Skeletal muscle tissue (tissue), 4 donors: ENCODE measurements around the gene EMD. TPM values are rescaled to one million over a fixed set of nuclear protein-coding genes. Genes with fewer than 3 reads are reported as not detected.
"Not testable (repeated sequence)": the region's sequence is repeated elsewhere in the genome, so short reads cannot be mapped to it uniquely, and the experiment has no call there.

Experiments used
- H3K27ac ChIP-seq: one replicate; pipeline ENCODE4 v1.7.0; 2013; ENCODE audit warnings: mild to moderate bottlenecking, low read depth, low read length, inconsistent platforms
- H3K27me3 ChIP-seq, 3 donors: one replicate each; pipeline ENCODE4 v1.7.0; 2013; ENCODE audit warnings: low read length in 3 of 3; ENCODE audit not compliant: control insufficient read depth in 3 of 3, insufficient read depth in 3 of 3
- H3K36me3 ChIP-seq, 3 donors: one replicate each; pipeline ENCODE4 v1.7.0; 2013; ENCODE audit warnings: low read length in 3 of 3; ENCODE audit not compliant: control insufficient read depth in 3 of 3, insufficient read depth in 3 of 3
- H3K4me1 ChIP-seq, 3 donors: one replicate each; pipeline ENCODE4 v1.7.0; 2013; ENCODE audit warnings: low read length in 3 of 3, mild to moderate bottlenecking in 3 of 3; ENCODE audit not compliant: control insufficient read depth in 3 of 3, insufficient read depth in 3 of 3
- H3K4me3 ChIP-seq, 3 donors: one replicate each; pipeline ENCODE4 v1.7.0; 2013; ENCODE audit warnings: low read length in 3 of 3
- H3K9ac ChIP-seq, 3 donors: one replicate each; pipeline ENCODE4 v1.7.0; 2013; ENCODE audit warnings: low read length in 3 of 3, mild to moderate bottlenecking in 3 of 3, moderate library complexity in 2 of 3, low read depth in 1 of 3
- H3K9me3 ChIP-seq, 3 donors: one replicate each; pipeline ENCODE4 v1.7.0; 2013; ENCODE audit warnings: low read length in 3 of 3; ENCODE audit not compliant: control insufficient read depth in 3 of 3
- total RNA-seq: library from RNA; depleted of rRNA; stranded (reverse); fragments of >200 nt; gene quantifications from one replicate; pipeline ENCODE4 v1.2.3, GENCODE V29; 2014
- donor health status: Osteomylitis.

Gene EMD
- total RNA-seq, 1 donor from 2014 or later: 10.4 TPM

GRCh38 chrX:154388649-154389048, 9.6 kb downstream of the EMD start:
- not testable (repeated sequence) for H3K4me1 ChIP-seq

GRCh38 chrX:154389812-154390747, 11.0 kb downstream of the EMD start:
- not testable (repeated sequence) for H3K4me1 ChIP-seq, H3K4me3 ChIP-seq, H3K36me3 ChIP-seq, H3K27ac ChIP-seq, H3K9me3 ChIP-seq, H3K27me3 ChIP-seq, H3K9ac ChIP-seq

More at GRCh38 chrX:154388649-154389048, 9.6 kb downstream of the EMD start:
- not testable (repeated sequence) for H3K36me3 ChIP-seq, H3K9me3 ChIP-seq, H3K9ac ChIP-seq, H3K27ac ChIP-seq, H3K4me3 ChIP-seq, H3K27me3 ChIP-seq

- peaks cover 14 to 21% (median 16%) of the 10 kb centered on the region in 3 donors for H3K36me3 ChIP-seq
- H3K27me3 ChIP-seq, H3K27ac ChIP-seq, H3K9me3 ChIP-seq, H3K4me3 ChIP-seq, H3K9ac ChIP-seq: not testable (repeated sequence)
- H3K4me1 ChIP-seq: peaks cover 17 to 28% (median 18%) of the 10 kb centered on the region in 3 donors
Observed at GRCh38 chrX:154396363-154396762, 17.3 kb downstream of the EMD start.

GRCh38 chrX:154396973-154397887, 18.1 kb downstream of the EMD start:
- Histone ChIP-seq H3K9ac (peak overlapping the region; percentile 80 to 99 (median 95)), H3K27me3 (no peaks in the 10 kb centered on the region), H3K4me1 (peaks cover 18 to 29% (median 23%) of the 10 kb centered on the region in 3 donors), H3K27ac (peak overlapping the region; percentile 97), H3K36me3 (peaks cover 14 to 22% (median 18%) of the 10 kb centered on the region in 3 donors), H3K4me3 (peak overlapping the region; percentile 74 to 76 (median 76)), H3K9me3 (no peaks in the 10 kb centered on the region)

GRCh38 chrX:154397888-154398667, 19.0 kb downstream of the EMD start, which contains the start of gene RPL10:
RPL10 (plus strand) TSS chrX:154398377; CDS start chrX:154398520, 143 bp downstream.
- no peaks in the 10 kb centered on the region for H3K27me3 ChIP-seq
- peaks cover 18 to 29% (median 25%) of the 10 kb centered on the region in 3 donors for H3K4me1 ChIP-seq
- peak within 1 kb of the TSS; percentile 95 to 99 (median 97) for H3K9ac ChIP-seq
- peak within 1 kb of the TSS; percentile 97 for H3K27ac ChIP-seq
- no peaks in the 10 kb centered on the region for H3K9me3 ChIP-seq
- H3K4me3 ChIP-seq: peak within 1 kb of the TSS; percentile 74 to 91 (median 89)
- peaks cover 18 to 22% (median 22%) of the 10 kb centered on the region in 3 donors for H3K36me3 ChIP-seq

- Histone ChIP-seq H3K4me1 (peaks cover 18 to 29% (median 25%) of the 10 kb centered on the region in 3 donors), H3K4me3 (peak overlapping the region; percentile 74 to 91 (median 89)), H3K27ac (peak overlapping the region; percentile 97), H3K36me3 (peaks cover 18 to 27% (median 22%) of the 10 kb centered on the region in 3 donors), H3K27me3 (no peaks in the 10 kb centered on the region), H3K9ac (peak overlapping the region; percentile 86 to 99 (median 97)), H3K9me3 (no peaks in the 10 kb centered on the region)
Observed at GRCh38 chrX:154398668-154399526, 19.8 kb downstream of the EMD start.

GRCh38 chrX:154399527-154400368, 20.7 kb downstream of the EMD start:
- H3K27ac ChIP-seq: peak overlapping the region; percentile 97

GRCh38 chrX:154400369-154400817, 21.3 kb downstream of the EMD start:
- not testable (repeated sequence) for H3K9me3 ChIP-seq

More at GRCh38 chrX:154399527-154400368, 20.7 kb downstream of the EMD start:
- Histone ChIP-seq H3K9me3 (no peaks in the 10 kb centered on the region), H3K36me3 (peaks cover 18 to 27% (median 23%) of the 10 kb centered on the region in 3 donors), H3K9ac (peak overlapping the region; percentile 86 to 99 (median 97)), H3K27me3 (no peaks in the 10 kb centered on the region), H3K4me1 (peaks cover 18 to 29% (median 25%) of the 10 kb centered on the region in 3 donors), H3K4me3 (peak overlapping the region; percentile 74 to 91 (median 89))

More at GRCh38 chrX:154400369-154400817, 21.3 kb downstream of the EMD start:
- H3K27me3 ChIP-seq, H3K27ac ChIP-seq, H3K9ac ChIP-seq: not testable (repeated sequence)
- Histone ChIP-seq H3K36me3 (peaks cover 18 to 28% (median 27%) of the 10 kb centered on the region in 3 donors), H3K4me3 (peak overlapping the region in 2 of 3 donors; percentile 29 to 39), H3K4me1 (peaks cover 18 to 29% (median 25%) of the 10 kb centered on the region in 3 donors)
